Fibroblast of skin of scalp (primary cell): ENCODE measurements around the gene NAB1.

Source experiments
- DNase-seq: peaks from one replicate; pipeline ENCODE4 v3.0.0-alpha.2; 2013

Gene NAB1

GRCh38 chr2:190637903-190638618 is 10.8 kb upstream of the NAB1 start:
- DNase-seq: no peak

- no peak for DNase-seq
Measured at GRCh38 chr2:190640117-190640516, 8.8 kb upstream of the NAB1 start.

GRCh38 chr2:190641469-190641868 is 7.4 kb upstream of the NAB1 start:
- DNase-seq: no peak

- peak; percentile 70 for DNase-seq
Measured at GRCh38 chr2:190646780-190647522, 1.9 kb upstream of the NAB1 start.

GRCh38 chr2:190648289-190649034 is 421 bp upstream of the NAB1 start:
- DNase-seq: peak; percentile 86

- no peak for DNase-seq
Measured at GRCh38 chr2:190649798-190650390, 1.0 kb downstream of the NAB1 start.

GRCh38 chr2:190651413-190651812 is 2.5 kb downstream of the NAB1 start:
- no peak for DNase-seq

GRCh38 chr2:190653231-190653630 is 4.3 kb downstream of the NAB1 start:
- DNase-seq: no peak

GRCh38 chr2:190653931-190654330 is 5.0 kb downstream of the NAB1 start:
- no peak for DNase-seq

- DNase-seq: no peak
Measured at GRCh38 chr2:190655113-190655512, 6.2 kb downstream of the NAB1 start.

GRCh38 chr2:190655570-190655969 is 6.7 kb downstream of the NAB1 start:
- no peak for DNase-seq

GRCh38 chr2:190656301-190656700 is 7.4 kb downstream of the NAB1 start:
- DNase-seq: no peak

- no peak for DNase-seq
Measured at GRCh38 chr2:190657474-190658255, 8.8 kb downstream of the NAB1 start.

GRCh38 chr2:190659553-190659952 is 10.7 kb downstream of the NAB1 start:
- DNase-seq: no peak

- DNase-seq: no peak
Measured at GRCh38 chr2:190662754-190663153, 13.9 kb downstream of the NAB1 start.

- DNase-seq: no peak
Measured at GRCh38 chr2:190663348-190663747, 14.5 kb downstream of the NAB1 start.

- DNase-seq: no peak
Measured at GRCh38 chr2:190663839-190664238, 15.0 kb downstream of the NAB1 start.

- DNase-seq: peak; percentile 50
Measured at GRCh38 chr2:190664240-190664639, 15.4 kb downstream of the NAB1 start.

GRCh38 chr2:190666895-190667294 is 18.0 kb downstream of the NAB1 start:
- DNase-seq: no peak

- DNase-seq: no peak
Measured at GRCh38 chr2:190668892-190669291, 20.0 kb downstream of the NAB1 start.

- DNase-seq: no peak
Measured at GRCh38 chr2:190670182-190670946, 21.5 kb downstream of the NAB1 start.
